Measurements from ENCODE around the gene DRC3. TPM values are rescaled to one million over a fixed set of nuclear protein-coding genes. Genes with fewer than 3 reads are reported as not detected.

The DRC3 gene
- total RNA-seq, 2 donors from 2014 or later = 2.0 to 2.6 TPM

GRCh38 chr17:18018411-18018921 lies 45.8 kb downstream of the DRC3 start:
- Mint-ChIP-seq H3K4me3 (no peak overlapping the region), H3K9me3 (no peaks in the 10 kb centered on the region), H3K27ac (peak overlapping the region; percentile 56), H3K36me3 (ENCODE audit: low read depth) (peaks cover 40% of the 10 kb centered on the region), H3K4me1 (peaks cover 7% of the 10 kb centered on the region), H3K27me3 (ENCODE audit: insufficient read depth) (no peaks in the 10 kb centered on the region)
- H3K4me3 ChIP-seq (ENCODE audit: low read length) = no peak overlapping the region
- no peak for TF ChIP-seq CTCF (conservative IDR thresholded peaks at IDR 0.05)
- no peaks in the 10 kb centered on the region for H3K9me3 ChIP-seq (ENCODE audit: control insufficient read depth, low read length)
- H3K4me1 ChIP-seq (ENCODE audit: control insufficient read depth, insufficient read depth, low read length) = peaks cover 13% of the 10 kb centered on the region
- WGBS, 2 experiments (ENCODE audit: insufficient coverage in 1 of 2, insufficient read length in 1 of 2) = 89 to 95% methylated on average over 9 to 15 of the region's 15 CpGs
- no peak overlapping the region for H3K9ac ChIP-seq (ENCODE audit: extremely low read depth, low read length, poor library complexity, severe bottlenecking)
- H3K27ac ChIP-seq (ENCODE audit: low read depth, low read length) = no peak overlapping the region
- no peaks in the 10 kb centered on the region for H3K27me3 ChIP-seq (ENCODE audit: control insufficient read depth, insufficient read depth, low read length, poor library complexity, severe bottlenecking)
- peak; percentile 43 for DNase-seq
- H3K36me3 ChIP-seq (ENCODE audit: control insufficient read depth, insufficient read depth, low read length) = peaks cover 78% of the 10 kb centered on the region

GRCh38 chr17:18019838-18020154 lies 47.1 kb downstream of the DRC3 start:
- no peak overlapping the region for H3K9ac ChIP-seq (ENCODE audit: extremely low read depth, low read length, poor library complexity, severe bottlenecking)
- H3K4me3 ChIP-seq (ENCODE audit: low read length) = no peak overlapping the region
- H3K27ac ChIP-seq (ENCODE audit: low read depth, low read length) = no peak overlapping the region
- H3K4me1 ChIP-seq (ENCODE audit: control insufficient read depth, insufficient read depth, low read length) = peaks cover 13% of the 10 kb centered on the region
- H3K4me1 Mint-ChIP-seq = peaks cover 7% of the 10 kb centered on the region
- no peaks in the 10 kb centered on the region for H3K27me3 Mint-ChIP-seq (ENCODE audit: insufficient read depth)
- TF ChIP-seq CTCF (conservative IDR thresholded peaks at IDR 0.05) = no peak
- no peaks in the 10 kb centered on the region for H3K9me3 Mint-ChIP-seq
- H3K27me3 ChIP-seq (ENCODE audit: control insufficient read depth, insufficient read depth, low read length, poor library complexity, severe bottlenecking) = no peaks in the 10 kb centered on the region
- H3K36me3 Mint-ChIP-seq (ENCODE audit: low read depth) = peaks cover 41% of the 10 kb centered on the region
- no peaks in the 10 kb centered on the region for H3K9me3 ChIP-seq (ENCODE audit: control insufficient read depth, low read length)
- no peak overlapping the region for H3K4me3 Mint-ChIP-seq
- peaks cover 79% of the 10 kb centered on the region for H3K36me3 ChIP-seq (ENCODE audit: control insufficient read depth, insufficient read depth, low read length)
- DNase-seq = no peak
- 93 to 100% methylated on average over 1 to 2 of the region's 2 CpGs for WGBS, 2 experiments (ENCODE audit: insufficient coverage in 1 of 2, insufficient read length in 1 of 2)
- no peak overlapping the region for H3K27ac Mint-ChIP-seq

GRCh38 chr17:18020971-18021370 lies 48.3 kb downstream of the DRC3 start:
- peaks cover 7% of the 10 kb centered on the region for H3K4me1 Mint-ChIP-seq
- H3K4me3 ChIP-seq (ENCODE audit: low read length) = no peak overlapping the region
- H3K4me3 Mint-ChIP-seq = no peak overlapping the region
- no peaks in the 10 kb centered on the region for H3K9me3 Mint-ChIP-seq
- no peak overlapping the region for H3K27ac Mint-ChIP-seq
- no peak for DNase-seq
- H3K36me3 ChIP-seq (ENCODE audit: control insufficient read depth, insufficient read depth, low read length) = peaks cover 79% of the 10 kb centered on the region
- no peak overlapping the region for H3K27ac ChIP-seq (ENCODE audit: low read depth, low read length)
- H3K27me3 ChIP-seq (ENCODE audit: control insufficient read depth, insufficient read depth, low read length, poor library complexity, severe bottlenecking) = no peaks in the 10 kb centered on the region
- peaks cover 13% of the 10 kb centered on the region for H3K4me1 ChIP-seq (ENCODE audit: control insufficient read depth, insufficient read depth, low read length)
- no peak for TF ChIP-seq CTCF (conservative IDR thresholded peaks at IDR 0.05)
- no peak overlapping the region for H3K9ac ChIP-seq (ENCODE audit: extremely low read depth, low read length, poor library complexity, severe bottlenecking)
- no peaks in the 10 kb centered on the region for H3K27me3 Mint-ChIP-seq (ENCODE audit: insufficient read depth)
- peaks cover 36% of the 10 kb centered on the region for H3K36me3 Mint-ChIP-seq (ENCODE audit: low read depth)
- 96 to 98% methylated on average over 6 of the region's 6 CpGs for WGBS, 2 experiments (ENCODE audit: insufficient coverage in 1 of 2, insufficient read length in 1 of 2)
- H3K9me3 ChIP-seq (ENCODE audit: control insufficient read depth, low read length) = no peaks in the 10 kb centered on the region
